Inflammatory macrophage treated with lipopolysaccharide for 4 hours (primary cell): ENCODE measurements around the gene KRT12.
"Not testable (repeated sequence)": the region's sequence is repeated elsewhere in the genome, so short reads cannot be mapped to it uniquely, and the experiment has no call there.

ENCODE experiments used
- DNase-seq: peaks from one replicate; pipeline ENCODE4 v3.0.0-alpha.2; 2020

The KRT12 gene

GRCh38 chr17:40883626-40884334, 16.8 kb upstream of the KRT12 start:
- no peak for DNase-seq

GRCh38 chr17:40883031-40883430, 16.0 kb upstream of the KRT12 start:
- DNase-seq: no peak

- no peak for DNase-seq
Measured at GRCh38 chr17:40879026-40879425, 12.0 kb upstream of the KRT12 start.

GRCh38 chr17:40878044-40878443, 11.0 kb upstream of the KRT12 start:
- DNase-seq: no peak

- no peak for DNase-seq
Measured at GRCh38 chr17:40873801-40874200, 6.8 kb upstream of the KRT12 start.

GRCh38 chr17:40873255-40873654, 6.2 kb upstream of the KRT12 start:
- DNase-seq: no peak

- DNase-seq: no peak
Measured at GRCh38 chr17:40872416-40872815, 5.4 kb upstream of the KRT12 start.

GRCh38 chr17:40871316-40871715, 4.3 kb upstream of the KRT12 start:
- no peak for DNase-seq

GRCh38 chr17:40870136-40870535, 3.1 kb upstream of the KRT12 start:
- no peak for DNase-seq

- DNase-seq: no peak
Measured at GRCh38 chr17:40864661-40865390, 2.2 kb downstream of the KRT12 start.

GRCh38 chr17:40862985-40863733, 3.9 kb downstream of the KRT12 start:
- DNase-seq: no peak

GRCh38 chr17:40859536-40859935, 7.5 kb downstream of the KRT12 start:
- no peak for DNase-seq

- DNase-seq: not testable (repeated sequence)
Measured at GRCh38 chr17:40858667-40859066, 8.4 kb downstream of the KRT12 start.

GRCh38 chr17:40857535-40857934, 9.5 kb downstream of the KRT12 start:
- DNase-seq: no peak

GRCh38 chr17:40854175-40854814, 12.7 kb downstream of the KRT12 start:
- DNase-seq: peak; percentile 83

- no peak for DNase-seq
Measured at GRCh38 chr17:40852364-40852763, 14.7 kb downstream of the KRT12 start.

GRCh38 chr17:40850293-40850972, 16.6 kb downstream of the KRT12 start:
- peak; percentile 9 for DNase-seq

GRCh38 chr17:40849723-40850122, 17.3 kb downstream of the KRT12 start:
- DNase-seq: no peak

- no peak for DNase-seq
Measured at GRCh38 chr17:40848583-40849235, 18.3 kb downstream of the KRT12 start.

GRCh38 chr17:40846515-40847144, 20.4 kb downstream of the KRT12 start:
- DNase-seq: no peak

GRCh38 chr17:40844671-40845107, 22.3 kb downstream of the KRT12 start:
- DNase-seq: no peak

- DNase-seq: no peak
Measured at GRCh38 chr17:40843242-40843641, 23.8 kb downstream of the KRT12 start.
